Stimulated activated CD8-positive, alpha-beta memory T cell treated with anti-CD3 and anti-CD28 coated beads, Interleukin-7, amount 100 ng/mL, for 48 hours (primary cell): ENCODE measurements around the gene SPRED1.

Experiments used
- DNase-seq, 2 donors: peaks; one replicate each; pipeline ENCODE4 v3.0.0-alpha.2; 2020; ENCODE audit warnings: low read depth in 1 of 2; ENCODE audit errors: extremely low read depth in 1 of 2

The SPRED1 gene

GRCh38 chr15:38335116-38335515, 82.5 kb downstream of the SPRED1 start:
- no peak for DNase-seq

GRCh38 chr15:38344351-38344750, 91.7 kb downstream of the SPRED1 start:
- no peak for DNase-seq

- DNase-seq: no peak
Observed at GRCh38 chr15:38349251-38349650, 96.6 kb downstream of the SPRED1 start.

GRCh38 chr15:38351466-38351865, 98.8 kb downstream of the SPRED1 start:
- no peak for DNase-seq

- peak; percentile 9 to 21 for DNase-seq
Observed at GRCh38 chr15:38354315-38354929, 101.8 kb downstream of the SPRED1 start.

- DNase-seq: no peak
Observed at GRCh38 chr15:38362355-38362754, 109.7 kb downstream of the SPRED1 start.

- no peak for DNase-seq
Observed at GRCh38 chr15:38367476-38367875, 114.8 kb downstream of the SPRED1 start.

- no peak for DNase-seq
Observed at GRCh38 chr15:38369936-38370478, 117.4 kb downstream of the SPRED1 start.

GRCh38 chr15:38373016-38373415, 120.4 kb downstream of the SPRED1 start:
- DNase-seq: no peak

- no peak for DNase-seq
Observed at GRCh38 chr15:38374029-38374428, 121.4 kb downstream of the SPRED1 start.

GRCh38 chr15:38374556-38374955, 121.9 kb downstream of the SPRED1 start:
- DNase-seq: no peak

- no peak for DNase-seq
Observed at GRCh38 chr15:38376081-38376480, 123.4 kb downstream of the SPRED1 start.

GRCh38 chr15:38377636-38378035, 125.0 kb downstream of the SPRED1 start:
- DNase-seq: no peak

GRCh38 chr15:38378161-38378560, 125.5 kb downstream of the SPRED1 start:
- no peak for DNase-seq

- DNase-seq: peak; percentile 11 to 39
Observed at GRCh38 chr15:38389924-38390542, 137.4 kb downstream of the SPRED1 start.

GRCh38 chr15:38391191-38391590, 138.6 kb downstream of the SPRED1 start:
- DNase-seq: no peak

- no peak for DNase-seq
Observed at GRCh38 chr15:38398134-38398533, 145.5 kb downstream of the SPRED1 start.

- no peak for DNase-seq
Observed at GRCh38 chr15:38401106-38401505, 148.5 kb downstream of the SPRED1 start.

- no peak for DNase-seq
Observed at GRCh38 chr15:38401701-38402100, 149.1 kb downstream of the SPRED1 start.

- no peak for DNase-seq
Observed at GRCh38 chr15:38406436-38406835, 153.8 kb downstream of the SPRED1 start.
